ENCODE data around the gene FRY.

FRY gene

DNA sequence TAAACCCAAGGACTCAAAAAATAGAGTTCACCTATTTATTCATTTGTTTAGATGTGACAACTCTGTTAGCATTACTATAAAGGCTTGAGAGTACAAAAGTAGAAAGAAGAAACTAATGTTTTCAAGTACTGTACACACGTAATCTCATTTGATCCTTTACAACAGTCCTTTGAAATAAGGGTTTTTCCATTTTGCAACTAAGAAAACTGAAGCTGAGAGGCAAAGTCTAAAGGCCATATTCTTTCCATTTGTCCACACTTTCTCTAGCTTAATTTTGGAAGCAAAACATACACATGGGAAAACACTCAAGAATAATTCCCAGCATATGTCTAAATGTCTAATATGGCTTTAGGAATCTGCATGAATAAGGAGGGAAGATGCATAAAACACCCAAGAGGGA lies 249.5 kb downstream of the FRY start:
- no peaks in the 10 kb centered on the region for H3K27me3 ChIP-seq (ENCODE audit: control insufficient read depth in 5 of 5, insufficient read depth in 4 of 5, low read length in 5 of 5)
- no peak overlapping the region for H3K4me3 ChIP-seq (ENCODE audit: low read depth in 1 of 5, low read length in 5 of 5)
- peaks cover 13 to 49% (median 33%) of the 10 kb centered on the region in 5 donors for H3K36me3 ChIP-seq (ENCODE audit: control insufficient read depth in 5 of 5, insufficient read depth in 5 of 5, low read length in 5 of 5)
- H3K9me3 ChIP-seq (ENCODE audit: control insufficient read depth in 5 of 5, low read length in 5 of 5): no peaks in the 10 kb centered on the region
- H3K27ac ChIP-seq (ENCODE audit: low read depth, low read length): no peak overlapping the region
- peaks cover 0 to 15% (median 10%) of the 10 kb centered on the region in 5 donors for H3K4me1 ChIP-seq (ENCODE audit: control insufficient read depth in 5 of 5, insufficient read depth in 5 of 5, low read length in 5 of 5)
- no peak overlapping the region for H3K9ac ChIP-seq (ENCODE audit: low read length in 5 of 5)

DNA sequence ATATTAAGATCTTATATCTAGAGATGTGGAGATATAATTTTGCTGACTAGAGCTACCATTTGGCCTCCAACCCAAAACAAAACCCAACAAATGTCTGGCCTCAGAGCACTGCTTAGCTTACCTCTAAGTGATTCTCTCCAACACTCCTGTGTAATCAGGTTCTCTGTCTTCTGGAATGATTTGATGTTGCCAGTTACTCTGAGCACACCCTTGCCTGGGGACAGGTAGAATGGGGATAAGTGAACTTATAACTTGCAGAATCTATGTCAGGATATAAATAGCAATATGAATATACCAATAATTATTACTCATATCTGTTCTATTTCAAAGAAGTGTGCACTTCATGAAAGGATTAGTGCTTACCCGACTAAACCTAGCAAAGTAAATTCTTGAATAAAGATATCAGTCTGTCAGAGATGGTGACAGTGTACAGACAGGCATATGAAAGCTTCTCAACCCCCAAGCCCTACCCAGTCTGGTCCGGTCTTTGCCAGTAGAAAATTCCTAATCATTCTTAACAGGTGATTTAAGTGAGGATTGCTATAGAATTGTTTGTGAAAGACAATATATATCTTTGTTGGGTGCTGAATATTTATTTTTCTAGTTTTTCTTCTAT lies 250.6 kb downstream of the FRY start:
- H3K9me3 ChIP-seq (ENCODE audit: control insufficient read depth in 5 of 5, low read length in 5 of 5): no peaks in the 10 kb centered on the region
- H3K4me3 ChIP-seq (ENCODE audit: low read depth in 1 of 5, low read length in 5 of 5): no peak overlapping the region
- H3K4me1 ChIP-seq (ENCODE audit: control insufficient read depth in 5 of 5, insufficient read depth in 5 of 5, low read length in 5 of 5): peaks cover 0 to 15% (median 10%) of the 10 kb centered on the region in 5 donors
- no peak overlapping the region for H3K27ac ChIP-seq (ENCODE audit: low read depth, low read length)
- no peak overlapping the region for H3K9ac ChIP-seq (ENCODE audit: low read length in 5 of 5)
- peaks cover 12 to 40% (median 24%) of the 10 kb centered on the region in 5 donors for H3K36me3 ChIP-seq (ENCODE audit: control insufficient read depth in 5 of 5, insufficient read depth in 5 of 5, low read length in 5 of 5)
- no peaks in the 10 kb centered on the region for H3K27me3 ChIP-seq (ENCODE audit: control insufficient read depth in 5 of 5, insufficient read depth in 4 of 5, low read length in 5 of 5)

DNA sequence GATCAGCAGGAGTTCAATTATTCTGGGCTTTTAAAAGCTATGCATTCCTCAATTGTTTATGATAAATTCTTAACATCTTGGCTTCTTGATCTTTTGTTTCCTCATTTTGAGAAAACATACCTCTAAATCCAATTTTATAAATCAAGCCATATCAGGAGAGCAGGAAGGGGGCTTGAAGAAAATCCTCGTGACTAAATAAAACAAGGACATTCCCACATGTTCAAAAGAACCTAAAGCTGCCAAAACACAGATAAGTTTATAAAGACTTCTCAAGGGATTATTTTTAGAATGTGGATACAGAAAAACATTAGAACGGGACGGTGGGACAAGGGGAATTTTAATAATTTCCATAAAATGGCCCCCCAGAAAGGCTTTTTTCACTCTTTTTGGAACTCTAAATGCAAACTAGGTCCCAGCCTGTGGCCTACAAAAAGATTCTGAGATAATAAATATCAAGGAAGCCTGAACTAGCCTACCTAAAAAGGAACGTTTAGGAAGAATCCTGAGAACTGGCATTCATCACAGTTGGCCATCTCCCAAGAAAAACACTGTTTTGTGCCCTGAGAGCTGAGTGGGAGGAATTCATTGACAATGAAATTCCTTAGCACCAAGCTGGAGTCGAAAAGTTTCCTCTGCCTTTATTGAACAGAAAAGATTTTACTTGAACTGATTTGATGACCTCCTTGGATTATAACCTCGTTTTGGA lies 253.5 kb downstream of the FRY start:
- Histone ChIP-seq H3K4me3 (ENCODE audit: low read depth in 1 of 5, low read length in 5 of 5) (no peak overlapping the region), H3K9ac (ENCODE audit: low read length in 5 of 5) (no peak overlapping the region), H3K27me3 (ENCODE audit: control insufficient read depth in 5 of 5, insufficient read depth in 4 of 5, low read length in 5 of 5) (no peaks in the 10 kb centered on the region), H3K4me1 (ENCODE audit: control insufficient read depth in 5 of 5, insufficient read depth in 5 of 5, low read length in 5 of 5) (peaks cover 0 to 15% (median 10%) of the 10 kb centered on the region in 5 donors), H3K9me3 (ENCODE audit: control insufficient read depth in 5 of 5, low read length in 5 of 5) (no peaks in the 10 kb centered on the region), H3K36me3 (ENCODE audit: control insufficient read depth in 5 of 5, insufficient read depth in 5 of 5, low read length in 5 of 5) (peaks cover 0 to 20% (median 9%) of the 10 kb centered on the region in 5 donors), H3K27ac (ENCODE audit: low read depth, low read length) (peak overlapping the region; percentile 61)

DNA sequence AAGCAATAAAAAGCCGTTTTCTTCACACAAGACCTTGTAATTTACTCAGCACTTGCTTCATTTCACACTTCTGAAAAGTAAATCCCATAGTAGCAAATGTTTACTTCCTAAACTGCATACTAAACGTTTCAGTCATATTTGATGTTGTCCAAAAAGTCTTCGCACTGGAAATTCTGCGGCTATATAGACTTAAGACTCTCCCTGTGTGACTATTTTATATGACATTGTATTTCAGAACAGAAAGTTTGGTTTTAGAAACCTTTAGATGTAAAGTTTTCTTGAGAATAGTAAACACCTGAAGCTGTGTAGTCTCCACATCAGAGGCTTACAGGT lies 254.0 kb downstream of the FRY start:
- Histone ChIP-seq H3K36me3 (ENCODE audit: control insufficient read depth in 5 of 5, insufficient read depth in 5 of 5, low read length in 5 of 5) (peaks cover 0 to 18% (median 9%) of the 10 kb centered on the region in 5 donors), H3K27ac (ENCODE audit: low read depth, low read length) (peak overlapping the region; percentile 61), H3K4me1 (ENCODE audit: control insufficient read depth in 5 of 5, insufficient read depth in 5 of 5, low read length in 5 of 5) (peaks cover 0 to 15% (median 10%) of the 10 kb centered on the region in 5 donors), H3K27me3 (ENCODE audit: control insufficient read depth in 5 of 5, insufficient read depth in 4 of 5, low read length in 5 of 5) (no peaks in the 10 kb centered on the region), H3K9ac (ENCODE audit: low read length in 5 of 5) (no peak overlapping the region), H3K4me3 (ENCODE audit: low read depth in 1 of 5, low read length in 5 of 5) (no peak overlapping the region), H3K9me3 (ENCODE audit: control insufficient read depth in 5 of 5, low read length in 5 of 5) (no peaks in the 10 kb centered on the region)

DNA sequence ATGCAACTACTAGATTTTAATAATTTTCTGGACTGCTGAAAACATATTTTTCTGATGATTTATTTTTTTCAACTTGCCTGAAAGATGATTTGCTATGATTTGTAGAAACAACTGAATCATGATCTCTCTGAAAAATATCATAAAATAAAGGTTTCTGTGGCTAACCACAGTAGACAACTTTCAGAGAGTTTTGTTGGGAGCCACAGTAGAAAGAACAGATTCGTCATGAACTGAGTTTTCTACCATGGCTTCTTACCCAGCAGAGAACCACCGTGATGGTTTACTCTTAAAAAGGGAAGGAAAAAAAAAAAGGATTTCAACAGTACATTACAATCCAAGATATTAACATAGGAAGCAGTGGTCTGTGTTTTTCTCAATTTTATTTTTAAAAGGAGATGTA lies 265.6 kb downstream of the FRY start:
- Histone ChIP-seq H3K4me1 (ENCODE audit: control insufficient read depth in 5 of 5, insufficient read depth in 5 of 5, low read length in 5 of 5) (peaks cover 0 to 4% (median 0%) of the 10 kb centered on the region in 5 donors), H3K4me3 (ENCODE audit: low read depth in 1 of 5, low read length in 5 of 5) (no peak overlapping the region), H3K9ac (ENCODE audit: low read length in 5 of 5) (no peak overlapping the region), H3K27me3 (ENCODE audit: control insufficient read depth in 5 of 5, insufficient read depth in 4 of 5, low read length in 5 of 5) (peaks cover 0 to 6% (median 0%) of the 10 kb centered on the region in 5 donors), H3K27ac (ENCODE audit: low read depth, low read length) (no peak overlapping the region), H3K9me3 (ENCODE audit: control insufficient read depth in 5 of 5, low read length in 5 of 5) (no peaks in the 10 kb centered on the region), H3K36me3 (ENCODE audit: control insufficient read depth in 5 of 5, insufficient read depth in 5 of 5, low read length in 5 of 5) (peaks cover 0 to 18% (median 15%) of the 10 kb centered on the region in 5 donors)

DNA sequence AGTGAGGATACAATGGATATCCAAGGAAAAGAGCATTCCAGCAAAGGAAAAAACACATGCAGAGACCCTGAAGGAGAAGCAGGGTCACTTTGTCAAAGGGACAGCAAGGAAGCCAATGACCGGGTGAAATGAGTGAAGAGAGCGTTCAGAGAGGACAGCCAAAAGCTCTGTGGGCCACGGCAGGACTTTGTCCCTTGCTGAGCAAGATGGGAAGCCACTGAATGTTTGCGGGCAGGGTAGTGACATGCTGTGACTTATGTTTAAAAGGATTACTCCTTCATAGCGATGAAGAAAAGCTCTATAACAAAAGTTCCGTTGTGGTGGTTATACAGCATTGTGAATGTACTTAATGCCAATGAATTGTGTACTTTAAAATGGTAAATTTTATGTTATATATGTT lies 267.1 kb downstream of the FRY start:
- H3K4me1 ChIP-seq (ENCODE audit: control insufficient read depth in 5 of 5, insufficient read depth in 5 of 5, low read length in 5 of 5): peaks cover 0 to 4% (median 0%) of the 10 kb centered on the region in 5 donors
- H3K4me3 ChIP-seq (ENCODE audit: low read depth in 1 of 5, low read length in 5 of 5): no peak overlapping the region
- no peaks in the 10 kb centered on the region for H3K9me3 ChIP-seq (ENCODE audit: control insufficient read depth in 5 of 5, low read length in 5 of 5)
- peaks cover 0 to 18% (median 15%) of the 10 kb centered on the region in 5 donors for H3K36me3 ChIP-seq (ENCODE audit: control insufficient read depth in 5 of 5, insufficient read depth in 5 of 5, low read length in 5 of 5)
- H3K27me3 ChIP-seq (ENCODE audit: control insufficient read depth in 5 of 5, insufficient read depth in 4 of 5, low read length in 5 of 5): peaks cover 0 to 6% (median 0%) of the 10 kb centered on the region in 5 donors
- no peak overlapping the region for H3K27ac ChIP-seq (ENCODE audit: low read depth, low read length)
- no peak overlapping the region for H3K9ac ChIP-seq (ENCODE audit: low read length in 5 of 5)

DNA sequence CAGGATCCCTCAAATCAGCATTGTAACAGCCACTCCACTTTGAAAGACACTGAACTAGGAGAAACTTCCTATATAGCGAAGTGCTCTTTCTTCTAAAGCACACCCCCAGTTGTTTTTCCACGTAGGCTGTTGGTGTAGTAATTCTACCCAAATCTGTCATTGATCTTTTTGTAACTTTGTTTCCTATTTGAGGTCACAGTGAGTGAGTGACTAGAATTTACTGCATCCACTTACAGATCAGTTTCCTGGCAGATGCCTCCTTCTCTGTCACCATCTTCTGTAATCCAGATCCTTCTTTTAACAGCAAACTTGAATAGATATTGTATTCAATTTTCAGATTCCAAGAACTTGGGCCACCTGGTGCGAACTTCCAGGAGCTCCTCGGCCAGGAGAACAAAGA lies 268.3 kb downstream of the FRY start:
- Histone ChIP-seq H3K27ac (ENCODE audit: low read depth, low read length) (no peak overlapping the region), H3K4me3 (ENCODE audit: low read depth in 1 of 5, low read length in 5 of 5) (no peak overlapping the region), H3K9ac (ENCODE audit: low read length in 5 of 5) (no peak overlapping the region), H3K27me3 (ENCODE audit: control insufficient read depth in 5 of 5, insufficient read depth in 4 of 5, low read length in 5 of 5) (peaks cover 0 to 6% (median 0%) of the 10 kb centered on the region in 5 donors), H3K36me3 (ENCODE audit: control insufficient read depth in 5 of 5, insufficient read depth in 5 of 5, low read length in 5 of 5) (peaks cover 0 to 13% (median 8%) of the 10 kb centered on the region in 5 donors), H3K4me1 (ENCODE audit: control insufficient read depth in 5 of 5, insufficient read depth in 5 of 5, low read length in 5 of 5) (peaks cover 0 to 4% (median 0%) of the 10 kb centered on the region in 5 donors), H3K9me3 (ENCODE audit: control insufficient read depth in 5 of 5, low read length in 5 of 5) (no peaks in the 10 kb centered on the region)

DNA sequence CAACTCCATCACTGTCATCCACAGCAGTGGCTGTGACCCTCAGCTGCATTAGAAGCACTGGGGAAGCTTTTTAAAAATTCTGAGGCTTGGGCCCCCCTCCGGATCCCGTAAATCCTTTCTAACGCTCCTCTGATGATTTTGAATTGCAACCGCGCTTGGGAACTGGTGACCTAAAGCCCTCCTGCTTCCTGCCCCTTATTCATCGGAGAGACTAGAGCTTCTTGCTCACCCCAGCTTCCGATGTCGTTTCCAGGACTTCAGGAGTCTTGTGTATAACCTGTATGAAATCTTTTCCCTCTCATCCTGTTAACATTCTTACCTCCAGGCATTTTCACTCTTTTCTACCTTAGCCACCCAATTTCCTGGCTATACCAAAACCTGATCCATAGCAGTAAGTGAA lies 268.8 kb downstream of the FRY start:
- H3K9ac ChIP-seq (ENCODE audit: low read length in 5 of 5): no peak overlapping the region
- H3K36me3 ChIP-seq (ENCODE audit: control insufficient read depth in 5 of 5, insufficient read depth in 5 of 5, low read length in 5 of 5): peaks cover 0 to 9% (median 4%) of the 10 kb centered on the region in 5 donors
- H3K9me3 ChIP-seq (ENCODE audit: control insufficient read depth in 5 of 5, low read length in 5 of 5): no peaks in the 10 kb centered on the region
- peaks cover 0 to 4% (median 0%) of the 10 kb centered on the region in 5 donors for H3K4me1 ChIP-seq (ENCODE audit: control insufficient read depth in 5 of 5, insufficient read depth in 5 of 5, low read length in 5 of 5)
- H3K27me3 ChIP-seq (ENCODE audit: control insufficient read depth in 5 of 5, insufficient read depth in 4 of 5, low read length in 5 of 5): peaks cover 0 to 6% (median 0%) of the 10 kb centered on the region in 5 donors
- no peak overlapping the region for H3K4me3 ChIP-seq (ENCODE audit: low read depth in 1 of 5, low read length in 5 of 5)
- no peak overlapping the region for H3K27ac ChIP-seq (ENCODE audit: low read depth, low read length)

DNA sequence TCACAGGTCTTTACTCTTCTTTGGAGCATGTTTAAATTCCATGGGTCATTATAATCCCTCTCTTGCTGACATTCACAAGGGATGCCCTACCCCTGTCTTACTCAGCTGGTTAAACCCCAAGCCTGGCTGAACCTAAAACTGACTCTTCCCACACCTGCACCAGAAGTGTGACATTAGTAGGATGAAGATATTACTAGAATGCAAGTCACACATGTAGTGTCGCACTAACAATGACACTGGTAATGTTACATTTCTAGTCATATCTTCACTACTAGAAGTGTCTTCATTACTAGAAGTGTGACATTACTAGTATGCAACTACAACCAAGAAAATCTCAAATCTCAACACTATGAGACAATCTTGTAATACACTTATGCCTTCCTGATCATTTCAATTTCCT lies 269.3 kb downstream of the FRY start:
- Histone ChIP-seq H3K27ac (ENCODE audit: low read depth, low read length) (no peak overlapping the region), H3K4me3 (ENCODE audit: low read depth in 1 of 5, low read length in 5 of 5) (no peak overlapping the region), H3K9me3 (ENCODE audit: control insufficient read depth in 5 of 5, low read length in 5 of 5) (no peaks in the 10 kb centered on the region), H3K27me3 (ENCODE audit: control insufficient read depth in 5 of 5, insufficient read depth in 4 of 5, low read length in 5 of 5) (peaks cover 0 to 6% (median 0%) of the 10 kb centered on the region in 5 donors), H3K4me1 (ENCODE audit: control insufficient read depth in 5 of 5, insufficient read depth in 5 of 5, low read length in 5 of 5) (peaks cover 0 to 4% (median 0%) of the 10 kb centered on the region in 5 donors), H3K9ac (ENCODE audit: low read length in 5 of 5) (no peak overlapping the region), H3K36me3 (ENCODE audit: control insufficient read depth in 5 of 5, insufficient read depth in 5 of 5, low read length in 5 of 5) (peaks cover 0 to 4% (median 2%) of the 10 kb centered on the region in 5 donors)

DNA sequence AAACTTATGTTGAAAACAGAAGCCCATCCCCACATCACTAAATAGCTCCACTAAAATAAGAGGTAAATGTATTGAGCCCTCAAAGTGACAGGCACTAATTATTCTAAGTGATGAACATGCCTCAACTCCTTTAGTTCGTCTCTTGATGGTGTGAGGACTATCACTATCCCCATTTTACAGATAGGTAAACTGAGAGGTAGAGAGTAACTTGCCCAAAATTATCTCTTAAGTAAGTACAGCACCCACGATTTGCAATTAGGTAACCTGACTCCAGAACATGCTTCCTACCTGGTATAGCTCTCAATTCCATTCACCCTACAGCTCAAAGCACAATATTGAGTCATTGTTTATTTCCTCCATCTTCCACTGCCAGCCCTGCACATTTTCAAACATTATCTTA lies 270.9 kb downstream of the FRY start:
- H3K27me3 ChIP-seq (ENCODE audit: control insufficient read depth in 5 of 5, insufficient read depth in 4 of 5, low read length in 5 of 5): peaks cover 0 to 6% (median 0%) of the 10 kb centered on the region in 5 donors
- no peaks in the 10 kb centered on the region for H3K9me3 ChIP-seq (ENCODE audit: control insufficient read depth in 5 of 5, low read length in 5 of 5)
- H3K36me3 ChIP-seq (ENCODE audit: control insufficient read depth in 5 of 5, insufficient read depth in 5 of 5, low read length in 5 of 5): peaks cover 0 to 2% (median 0%) of the 10 kb centered on the region in 5 donors
- no peak overlapping the region for H3K27ac ChIP-seq (ENCODE audit: low read depth, low read length)
- H3K9ac ChIP-seq (ENCODE audit: low read length in 5 of 5): no peak overlapping the region
- H3K4me3 ChIP-seq (ENCODE audit: low read depth in 1 of 5, low read length in 5 of 5): no peak overlapping the region
- H3K4me1 ChIP-seq (ENCODE audit: control insufficient read depth in 5 of 5, insufficient read depth in 5 of 5, low read length in 5 of 5): peaks cover 0 to 4% (median 0%) of the 10 kb centered on the region in 5 donors

Measured in subcutaneous abdominal adipose tissue (tissue), 5 donors.